ENCODE results near the gene PTGER3. TPM values are rescaled to one million over a fixed set of nuclear protein-coding genes. Genes with fewer than 3 reads are reported as not detected.

PTGER3 gene
- total RNA-seq, 1 donor from 2014 or later: 0.64 TPM

DNA sequence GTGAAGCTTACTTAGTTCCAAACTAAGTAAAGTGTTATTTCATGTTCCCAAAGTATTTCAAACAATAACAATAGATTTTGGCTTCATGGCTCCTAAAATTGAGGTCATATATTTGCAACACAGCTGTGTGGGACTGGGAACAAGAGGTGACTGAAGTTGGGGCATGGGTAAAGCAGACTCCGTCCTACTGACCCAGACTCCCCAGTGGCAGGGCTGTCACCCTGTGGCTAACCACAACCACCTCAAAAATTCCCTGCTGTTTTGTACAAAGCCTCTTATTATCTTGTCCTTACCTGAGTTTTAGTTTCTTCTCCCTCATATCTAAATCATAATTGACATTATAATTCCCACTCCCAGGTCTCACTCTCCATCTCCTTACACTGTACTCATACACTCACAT lies 117.6 kb downstream of the PTGER3 start:
- no peaks in the 10 kb centered on the region for H3K36me3 Mint-ChIP-seq (ENCODE audit: low read depth, unreplicated experiment)
- Histone ChIP-seq H3K27me3 (ENCODE audit: insufficient read depth, low read length) (no peaks in the 10 kb centered on the region), H3K9me3 (ENCODE audit: insufficient read depth, low read depth, low read length) (no peaks in the 10 kb centered on the region), H3K4me1 (ENCODE audit: insufficient read depth, low read length) (no peaks in the 10 kb centered on the region), H4K20me1 (ENCODE audit: insufficient read depth, low read length) (no peaks in the 10 kb centered on the region), H3K79me2 (ENCODE audit: insufficient read depth, low read length) (no peaks in the 10 kb centered on the region), H3K9ac (ENCODE audit: low read length) (no peak overlapping the region), H3K4me3 (ENCODE audit: insufficient read depth, low read depth, low read length) (no peak overlapping the region), H2AFZ (ENCODE audit: low read depth, low read length) (no peak overlapping the region), H3K36me3 (ENCODE audit: insufficient read depth, low read length) (no peaks in the 10 kb centered on the region), H3K27ac (ENCODE audit: low read depth, low read length) (no peak overlapping the region), H3K4me2 (ENCODE audit: low read length) (no peak overlapping the region)
- H3K4me3 Mint-ChIP-seq (ENCODE audit: unreplicated experiment): no peak overlapping the region
- TF ChIP-seq, protein P1, sequence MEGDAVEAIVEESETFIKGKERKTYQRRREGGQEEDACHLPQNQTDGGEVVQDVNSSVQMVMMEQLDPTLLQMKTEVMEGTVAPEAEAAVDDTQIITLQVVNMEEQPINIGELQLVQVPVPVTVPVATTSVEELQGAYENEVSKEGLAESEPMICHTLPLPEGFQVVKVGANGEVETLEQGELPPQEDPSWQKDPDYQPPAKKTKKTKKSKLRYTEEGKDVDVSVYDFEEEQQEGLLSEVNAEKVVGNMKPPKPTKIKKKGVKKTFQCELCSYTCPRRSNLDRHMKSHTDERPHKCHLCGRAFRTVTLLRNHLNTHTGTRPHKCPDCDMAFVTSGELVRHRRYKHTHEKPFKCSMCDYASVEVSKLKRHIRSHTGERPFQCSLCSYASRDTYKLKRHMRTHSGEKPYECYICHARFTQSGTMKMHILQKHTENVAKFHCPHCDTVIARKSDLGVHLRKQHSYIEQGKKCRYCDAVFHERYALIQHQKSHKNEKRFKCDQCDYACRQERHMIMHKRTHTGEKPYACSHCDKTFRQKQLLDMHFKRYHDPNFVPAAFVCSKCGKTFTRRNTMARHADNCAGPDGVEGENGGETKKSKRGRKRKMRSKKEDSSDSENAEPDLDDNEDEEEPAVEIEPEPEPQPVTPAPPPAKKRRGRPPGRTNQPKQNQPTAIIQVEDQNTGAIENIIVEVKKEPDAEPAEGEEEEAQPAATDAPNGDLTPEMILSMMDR (IDR thresholded peaks at IDR 0.05; ENCODE audit: insufficient read depth, low read depth, low read length): no peak
- no peak for TF ChIP-seq EZH2 (IDR thresholded peaks at IDR 0.05; ENCODE audit: insufficient read depth, low read length)
- DNase-seq (ENCODE audit: low read depth) (no peak), FAIRE-seq (no peak)
- H3K27me3 Mint-ChIP-seq (ENCODE audit: low read depth, unreplicated experiment): peaks cover 5% of the 10 kb centered on the region
- H3K27ac Mint-ChIP-seq (ENCODE audit: unreplicated experiment): no peak overlapping the region
- no peaks in the 10 kb centered on the region for H3K4me1 Mint-ChIP-seq (ENCODE audit: low read depth, unreplicated experiment)
- H3K9me3 Mint-ChIP-seq (ENCODE audit: unreplicated experiment): no peaks in the 10 kb centered on the region

DNA sequence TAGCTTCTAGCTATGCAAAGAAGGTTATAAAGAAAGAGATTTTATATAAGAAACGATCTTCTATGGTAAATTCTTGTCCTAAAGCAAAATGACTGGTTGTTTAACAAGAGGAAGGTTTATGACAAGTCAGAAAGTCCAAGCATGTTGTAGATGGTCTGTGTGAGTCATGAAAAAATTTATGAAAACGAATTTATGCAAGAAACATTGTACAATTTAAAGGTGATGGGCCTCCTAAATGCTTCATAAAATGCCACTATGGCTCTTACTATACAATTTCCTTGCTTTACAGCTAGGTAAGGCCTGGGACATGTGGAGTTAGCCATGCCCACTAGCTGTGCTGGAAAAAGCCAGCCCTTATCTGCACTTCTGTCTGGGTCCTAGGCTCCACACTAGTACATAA lies 125.4 kb downstream of the PTGER3 start:
- TF ChIP-seq, protein P1 (IDR thresholded peaks at IDR 0.05; ENCODE audit: insufficient read depth, low read depth, low read length): no peak
- TF ChIP-seq EZH2 (IDR thresholded peaks at IDR 0.05; ENCODE audit: insufficient read depth, low read length): no peak

More for the DNA sequence above, 125.4 kb downstream of the PTGER3 start:
- H3K9me3 Mint-ChIP-seq (ENCODE audit: unreplicated experiment): no peaks in the 10 kb centered on the region
- Histone ChIP-seq H3K4me3 (ENCODE audit: insufficient read depth, low read depth, low read length) (no peak overlapping the region), H3K4me2 (ENCODE audit: low read length) (no peak overlapping the region), H3K27ac (ENCODE audit: low read depth, low read length) (no peak overlapping the region), H3K9ac (ENCODE audit: low read length) (no peak overlapping the region), H3K79me2 (ENCODE audit: insufficient read depth, low read length) (no peaks in the 10 kb centered on the region), H3K9me3 (ENCODE audit: insufficient read depth, low read depth, low read length) (no peaks in the 10 kb centered on the region), H3K36me3 (ENCODE audit: insufficient read depth, low read length) (no peaks in the 10 kb centered on the region), H4K20me1 (ENCODE audit: insufficient read depth, low read length) (no peaks in the 10 kb centered on the region), H3K27me3 (ENCODE audit: insufficient read depth, low read length) (no peaks in the 10 kb centered on the region), H3K4me1 (ENCODE audit: insufficient read depth, low read length) (no peaks in the 10 kb centered on the region), H2AFZ (ENCODE audit: low read depth, low read length) (no peak overlapping the region)
- H3K27ac Mint-ChIP-seq (ENCODE audit: unreplicated experiment): no peak overlapping the region
- no peaks in the 10 kb centered on the region for H3K27me3 Mint-ChIP-seq (ENCODE audit: low read depth, unreplicated experiment)
- no peaks in the 10 kb centered on the region for H3K4me1 Mint-ChIP-seq (ENCODE audit: low read depth, unreplicated experiment)
- DNase-seq (ENCODE audit: low read depth): no peak
- no peak for FAIRE-seq
- H3K4me3 Mint-ChIP-seq (ENCODE audit: unreplicated experiment): no peak overlapping the region
- no peaks in the 10 kb centered on the region for H3K36me3 Mint-ChIP-seq (ENCODE audit: low read depth, unreplicated experiment)

Small RNA genes lying within 50 kb of the gene (microRNA-seq; reads per million reads assigned to microRNA genes)
- 1,027 reads per million, percentile 82 among the genes with 10 or more reads in this experiment for gene MIR186

Other genes with a start within 250 kb of the PTGER3 start
- 97.0 and 102 TPM in 2 replicates for gene ZRANB2, start 33.2 kb upstream of the PTGER3 start, total RNA-seq